ENCODE results near the gene MIF.

GRCh38 chr22:23909296-23909898, 15.2 kb downstream of the MIF start:
- TF ChIP-seq CTCF (IDR thresholded peaks at IDR 0.05; ENCODE audit: low read depth, low read length) (no peak), EZH2phosphoT487 (IDR thresholded peaks at IDR 0.05; ENCODE audit: low read depth) (no peak)

Data from OCI-LY3 (cell line).